Measurements from ENCODE around the gene PDCD2.
"Not testable (repeated sequence)": the region's sequence is repeated elsewhere in the genome, so short reads cannot be mapped to it uniquely, and the experiment has no call there.

- not testable (repeated sequence) for TF ChIP-seq ELF4 (IDR thresholded peaks at IDR 0.05); BHLHE40 (IDR thresholded peaks at IDR 0.05; ENCODE audit: borderline replicate concordance); FOXA1 (IDR thresholded peaks at IDR 0.05); SP1 (IDR thresholded peaks at IDR 0.05); FOXM1 (IDR thresholded peaks at IDR 0.05; ENCODE audit: borderline replicate concordance); ZNF384 (IDR thresholded peaks at IDR 0.05)
Measured at GRCh38 chr6:170527995-170528394, 56.4 kb downstream of the PDCD2 start.

Measured in HEK293T (cell line).